PC-9 (cell line): ENCODE results near the gene EIF3K.

Experiments used
- EZH2 ChIP-seq: fragments of 200-600 bp; sonication (generic); IDR thresholded peaks from 2 replicates; pipeline ENCODE4 v1.8.0; 2017; ENCODE audit warnings: antibody characterized with exemption, low read depth
- TF ChIP-seq, protein P1 (sequence below): fragments of 200-600 bp; sonication (generic); conservative IDR thresholded peaks from 2 replicates; pipeline ENCODE4 v1.6.1; 2017; ENCODE audit warnings: mixed run types, antibody characterized with exemption, mild to moderate bottlenecking, moderate library complexity

DNA sequence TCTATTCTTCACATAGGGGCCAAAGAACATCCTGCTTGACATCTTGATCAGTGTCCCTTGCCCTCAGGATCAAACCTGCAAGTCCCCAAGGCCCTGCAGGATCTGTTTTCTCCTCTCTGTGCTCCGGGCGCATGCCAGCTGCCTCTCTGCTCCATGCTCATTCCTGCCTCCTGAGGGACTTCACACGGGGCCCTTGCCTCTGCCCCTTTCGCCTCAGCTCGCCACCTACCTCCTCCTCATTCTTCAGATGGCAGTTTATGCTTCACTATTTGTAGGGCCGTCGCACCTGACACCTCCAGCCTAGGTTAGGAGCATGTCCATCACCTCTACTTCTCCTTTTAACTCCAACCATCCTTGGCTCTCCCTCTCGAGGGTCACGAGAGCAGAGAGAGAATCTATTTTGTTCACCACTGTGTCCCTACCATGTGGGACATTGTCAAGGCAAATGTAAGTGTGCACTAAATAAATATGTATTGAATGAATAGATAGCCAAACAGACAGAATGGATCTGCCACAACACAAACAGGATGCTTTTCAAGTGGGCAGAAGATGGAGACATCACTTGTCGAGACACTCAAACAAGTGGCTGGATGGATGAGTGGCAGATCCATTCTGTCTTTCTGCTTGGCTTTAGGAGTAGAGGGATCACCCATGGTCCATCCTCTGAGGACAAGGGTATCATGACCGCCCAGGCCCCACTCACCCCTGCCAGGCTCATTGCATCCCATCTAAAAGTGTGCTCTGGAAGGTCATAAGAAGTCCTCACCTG is 58.1 kb downstream of the EIF3K start:
- TF ChIP-seq, protein P1, sequence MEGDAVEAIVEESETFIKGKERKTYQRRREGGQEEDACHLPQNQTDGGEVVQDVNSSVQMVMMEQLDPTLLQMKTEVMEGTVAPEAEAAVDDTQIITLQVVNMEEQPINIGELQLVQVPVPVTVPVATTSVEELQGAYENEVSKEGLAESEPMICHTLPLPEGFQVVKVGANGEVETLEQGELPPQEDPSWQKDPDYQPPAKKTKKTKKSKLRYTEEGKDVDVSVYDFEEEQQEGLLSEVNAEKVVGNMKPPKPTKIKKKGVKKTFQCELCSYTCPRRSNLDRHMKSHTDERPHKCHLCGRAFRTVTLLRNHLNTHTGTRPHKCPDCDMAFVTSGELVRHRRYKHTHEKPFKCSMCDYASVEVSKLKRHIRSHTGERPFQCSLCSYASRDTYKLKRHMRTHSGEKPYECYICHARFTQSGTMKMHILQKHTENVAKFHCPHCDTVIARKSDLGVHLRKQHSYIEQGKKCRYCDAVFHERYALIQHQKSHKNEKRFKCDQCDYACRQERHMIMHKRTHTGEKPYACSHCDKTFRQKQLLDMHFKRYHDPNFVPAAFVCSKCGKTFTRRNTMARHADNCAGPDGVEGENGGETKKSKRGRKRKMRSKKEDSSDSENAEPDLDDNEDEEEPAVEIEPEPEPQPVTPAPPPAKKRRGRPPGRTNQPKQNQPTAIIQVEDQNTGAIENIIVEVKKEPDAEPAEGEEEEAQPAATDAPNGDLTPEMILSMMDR: no peak
- no peak for TF ChIP-seq EZH2
